ENCODE data around the gene NFIB.

DNA sequence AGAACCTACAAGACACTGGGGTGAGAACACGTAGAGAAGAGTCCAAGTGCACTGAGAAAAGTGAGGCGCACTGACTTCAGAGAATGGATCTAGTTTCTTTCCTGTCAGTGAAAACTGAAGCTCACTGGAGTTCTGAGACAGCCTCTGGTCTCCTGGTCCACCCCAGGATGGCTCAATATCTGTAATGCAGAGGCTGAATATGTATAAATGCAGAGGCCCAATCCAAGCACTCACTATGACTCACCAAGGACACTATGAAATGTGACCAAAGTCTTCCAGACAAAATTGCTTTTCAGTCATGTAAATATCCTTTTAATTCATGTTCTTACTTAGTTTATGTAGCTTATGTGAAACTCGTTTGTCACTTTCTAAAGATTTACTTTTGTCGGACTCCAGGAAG lies 53.8 kb downstream of the NFIB start:
- TF ChIP-seq POLR2A (IDR thresholded peaks at IDR 0.05) = no peak
- TF ChIP-seq, protein P1, sequence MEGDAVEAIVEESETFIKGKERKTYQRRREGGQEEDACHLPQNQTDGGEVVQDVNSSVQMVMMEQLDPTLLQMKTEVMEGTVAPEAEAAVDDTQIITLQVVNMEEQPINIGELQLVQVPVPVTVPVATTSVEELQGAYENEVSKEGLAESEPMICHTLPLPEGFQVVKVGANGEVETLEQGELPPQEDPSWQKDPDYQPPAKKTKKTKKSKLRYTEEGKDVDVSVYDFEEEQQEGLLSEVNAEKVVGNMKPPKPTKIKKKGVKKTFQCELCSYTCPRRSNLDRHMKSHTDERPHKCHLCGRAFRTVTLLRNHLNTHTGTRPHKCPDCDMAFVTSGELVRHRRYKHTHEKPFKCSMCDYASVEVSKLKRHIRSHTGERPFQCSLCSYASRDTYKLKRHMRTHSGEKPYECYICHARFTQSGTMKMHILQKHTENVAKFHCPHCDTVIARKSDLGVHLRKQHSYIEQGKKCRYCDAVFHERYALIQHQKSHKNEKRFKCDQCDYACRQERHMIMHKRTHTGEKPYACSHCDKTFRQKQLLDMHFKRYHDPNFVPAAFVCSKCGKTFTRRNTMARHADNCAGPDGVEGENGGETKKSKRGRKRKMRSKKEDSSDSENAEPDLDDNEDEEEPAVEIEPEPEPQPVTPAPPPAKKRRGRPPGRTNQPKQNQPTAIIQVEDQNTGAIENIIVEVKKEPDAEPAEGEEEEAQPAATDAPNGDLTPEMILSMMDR (IDR thresholded peaks at IDR 0.05 in 4 of 5, conservative IDR thresholded peaks at IDR 0.05 in 1 of 5) = no peak
